ENCODE measurements around the gene NT5DC1.

The NT5DC1 gene

DNA sequence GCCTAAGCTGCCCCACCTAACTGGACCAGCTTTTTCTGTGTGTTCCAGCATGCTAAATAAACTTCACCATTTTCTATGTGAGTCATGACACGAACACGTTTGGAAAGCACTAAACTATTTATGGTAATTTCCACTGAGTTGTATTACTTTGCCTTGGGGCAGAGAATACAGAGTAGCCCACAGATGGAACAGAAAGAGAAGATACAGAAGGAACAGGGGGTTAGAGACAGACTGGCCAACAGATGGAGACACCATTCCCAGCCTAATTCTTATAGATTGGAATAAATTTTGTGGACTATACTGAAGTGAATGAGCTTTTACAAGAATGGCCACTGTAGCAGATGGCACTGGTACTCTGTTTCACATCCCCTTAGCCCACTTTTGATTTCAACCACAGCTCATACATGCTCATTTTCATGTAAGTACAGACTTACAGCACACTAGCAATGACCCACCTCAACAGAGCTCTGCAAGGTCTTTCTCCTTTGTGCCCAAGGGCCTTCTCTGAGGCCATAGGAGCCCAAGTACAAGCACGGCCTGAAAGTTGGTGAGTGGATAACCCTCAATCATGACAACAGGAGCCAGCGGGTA lies 13.1 kb upstream of the NT5DC1 start:
- no peak for TF ChIP-seq ZNF623 (tag by site-specific recombination; IDR thresholded peaks at IDR 0.05)
- no peak for TF ChIP-seq ZBTB1 (tag by site-specific recombination; IDR thresholded peaks at IDR 0.05)
- no peak for TF ChIP-seq SALL2 (tag by site-specific recombination; IDR thresholded peaks at IDR 0.05; ENCODE audit: borderline replicate concordance)
- TF ChIP-seq GLI4 (tag by site-specific recombination; IDR thresholded peaks at IDR 0.05), result no peak
- no peak for TF ChIP-seq ZNF214 (tag by site-specific recombination; IDR thresholded peaks at IDR 0.05; ENCODE audit: borderline replicate concordance)
- TF ChIP-seq, protein P1, sequence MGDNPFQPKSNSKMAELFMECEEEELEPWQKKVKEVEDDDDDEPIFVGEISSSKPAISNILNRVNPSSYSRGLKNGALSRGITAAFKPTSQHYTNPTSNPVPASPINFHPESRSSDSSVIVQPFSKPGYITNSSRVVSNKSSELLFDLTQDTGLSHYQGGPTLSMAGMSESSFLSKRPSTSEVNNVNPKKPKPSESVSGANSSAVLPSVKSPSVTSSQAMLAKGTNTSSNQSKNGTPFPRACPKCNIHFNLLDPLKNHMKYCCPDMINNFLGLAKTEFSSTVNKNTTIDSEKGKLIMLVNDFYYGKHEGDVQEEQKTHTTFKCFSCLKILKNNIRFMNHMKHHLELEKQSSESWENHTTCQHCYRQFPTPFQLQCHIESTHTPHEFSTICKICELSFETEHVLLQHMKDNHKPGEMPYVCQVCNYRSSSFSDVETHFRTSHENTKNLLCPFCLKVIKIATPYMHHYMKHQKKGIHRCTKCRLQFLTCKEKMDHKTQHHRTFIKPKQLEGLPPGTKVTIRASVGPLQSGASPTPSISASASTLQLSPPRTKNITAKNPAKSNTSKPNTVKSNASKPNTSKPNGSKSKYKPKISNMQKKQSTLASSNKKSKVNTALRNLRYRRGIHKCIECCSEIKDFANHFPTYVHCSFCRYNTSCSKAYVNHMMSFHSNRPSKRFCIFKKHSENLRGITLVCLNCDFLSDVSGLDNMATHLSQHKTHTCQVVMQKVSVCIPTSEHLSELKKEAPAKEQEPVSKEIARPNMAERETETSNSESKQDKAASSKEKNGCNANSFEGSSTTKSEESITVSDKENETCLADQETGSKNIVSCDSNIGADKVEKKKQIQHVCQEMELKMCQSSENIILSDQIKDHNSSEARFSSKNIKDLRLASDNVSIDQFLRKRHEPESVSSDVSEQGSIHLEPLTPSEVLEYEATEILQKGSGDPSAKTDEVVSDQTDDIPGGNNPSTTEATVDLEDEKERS (tag by site-specific recombination; IDR thresholded peaks at IDR 0.05), result no peak
- no peak for TF ChIP-seq ZNF2 (tag by site-specific recombination; IDR thresholded peaks at IDR 0.05)
- no peak for TF ChIP-seq GLI2 (tag by site-specific recombination; IDR thresholded peaks at IDR 0.05; ENCODE audit: borderline replicate concordance, low read depth)
- no peak for TF ChIP-seq TSHZ1 (tag by site-specific recombination; IDR thresholded peaks at IDR 0.05; ENCODE audit: borderline replicate concordance)
- no peak for TF ChIP-seq ZBTB21 (tag by site-specific recombination; IDR thresholded peaks at IDR 0.05)
- no peak for TF ChIP-seq ZNF837 (tag by site-specific recombination; IDR thresholded peaks at IDR 0.05)
- no peak for TF ChIP-seq ZXDB (tag by site-specific recombination; IDR thresholded peaks at IDR 0.05)
- TF ChIP-seq ZNF549 (tag by site-specific recombination; IDR thresholded peaks at IDR 0.05), result no peak
- TF ChIP-seq ZBTB17 (tag by site-specific recombination; IDR thresholded peaks at IDR 0.05), result no peak
- Histone ChIP-seq H3K27ac (ENCODE audit: extremely low read depth, low read depth, low read length) (no peak overlapping the region), H3K4me3 (ENCODE audit: low read depth, low read length) (no peak overlapping the region), H3K9me3 (ENCODE audit: control insufficient read depth, insufficient read depth, low read depth, low read length) (no peaks in the 10 kb centered on the region), H3K4me1 (ENCODE audit: control insufficient read depth, insufficient read depth, low read length) (no peaks in the 10 kb centered on the region), H3K36me3 (ENCODE audit: control insufficient read depth in 2 of 2, insufficient read depth in 1 of 2, low read length in 2 of 2) (no peaks in the 10 kb centered on the region)
- POLR2A ChIA-PET, result interaction anchor here (0.8 kb wide), 1 partner anchor 13 kb away, joined by 3 read pairs; the partner anchor contains the start of gene NT5DC1
- CTCF ChIA-PET, result interaction anchor here (0.5 to 3.3 kb wide), 6 partner anchors 10 to 358 kb away, joined by 3 to 18 read pairs (median 4); partner anchors contain the start of gene NT5DC1

DNA sequence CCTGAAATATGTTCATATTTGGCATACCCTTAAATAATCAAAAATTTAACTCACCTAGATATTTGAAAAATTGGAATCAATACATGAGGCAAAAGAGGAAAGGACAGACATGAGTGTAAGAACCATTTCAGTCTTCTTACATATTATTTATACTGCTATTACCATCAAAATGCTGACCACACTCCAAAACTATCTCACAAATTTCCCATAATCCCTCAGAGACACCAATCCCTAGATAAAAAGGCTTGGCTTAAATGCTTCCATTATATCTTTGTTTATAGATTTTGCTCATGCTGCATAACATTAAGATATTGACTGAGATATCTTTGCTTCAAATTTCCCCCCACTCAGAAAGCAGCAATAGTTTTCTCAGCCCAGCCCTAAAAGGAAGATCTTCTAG lies 11.7 kb upstream of the NT5DC1 start:
- Histone ChIP-seq H3K27ac (ENCODE audit: extremely low read depth, low read depth, low read length) (no peak overlapping the region), H3K36me3 (ENCODE audit: control insufficient read depth in 2 of 2, insufficient read depth in 1 of 2, low read length in 2 of 2) (no peaks in the 10 kb centered on the region), H3K4me1 (ENCODE audit: control insufficient read depth, insufficient read depth, low read length) (no peaks in the 10 kb centered on the region), H3K9me3 (ENCODE audit: control insufficient read depth, insufficient read depth, low read depth, low read length) (no peaks in the 10 kb centered on the region), H3K4me3 (ENCODE audit: low read depth, low read length) (no peak overlapping the region)
- ChIA-PET POLR2A (no interaction called here), CTCF (interaction anchor here (0.6 to 0.7 kb wide), 2 partner anchors 16 to 271 kb away, joined by 3 to 4 read pairs; no protein-coding TSS in a partner anchor)
- TF ChIP-seq ZNF555 (tag by site-specific recombination; conservative IDR thresholded peaks at IDR 0.05) (no peak), SALL2 (tag by site-specific recombination; IDR thresholded peaks at IDR 0.05; ENCODE audit: borderline replicate concordance) (no peak), ZNF521 (tag by site-specific recombination; IDR thresholded peaks at IDR 0.05) (no peak), ZNF600 (tag by site-specific recombination; IDR thresholded peaks at IDR 0.05) (no peak), ZNF18 (tag by site-specific recombination; IDR thresholded peaks at IDR 0.05) (no peak), ZIC2 (tag by site-specific recombination; IDR thresholded peaks at IDR 0.05) (no peak), ZNF596 (tag by site-specific recombination; IDR thresholded peaks at IDR 0.05) (no peak)
